K562 (cell line): Measurements from ENCODE around the gene ZBTB8A. TPM values are rescaled to one million over a fixed set of nuclear protein-coding genes. Genes with fewer than 3 reads are reported as not detected.

Experiments
- ETV1 ChIP-seq: fragments of 450-650 bp; conservative IDR thresholded peaks from 2 replicates; pipeline ENCODE4 v1.6.1; 2016; ENCODE audit warnings: missing genetic modification characterization, control low read depth, low read depth, missing compliant biosample characterization
- FOXJ3 ChIP-seq: sonication (generic); formaldehyde crosslinking; IDR thresholded peaks from 2 replicates; pipeline ENCODE4 v1.4.0; 2020; ENCODE audit warnings: mild to moderate bottlenecking, missing genetic modification reagents
- MEF2D ChIP-seq: conservative IDR thresholded peaks from 2 replicates; pipeline ENCODE4 v1.6.1; 2016; ENCODE audit warnings: low read depth, missing genetic modification characterization, missing compliant biosample characterization
- MTA1 ChIP-seq: fragments of 450-650 bp; IDR thresholded peaks from 2 replicates; pipeline ENCODE4 v1.6.1; 2017; ENCODE audit warnings: borderline replicate concordance
- NR0B1 ChIP-seq: fragments of 450-650 bp; IDR thresholded peaks from one replicate; pipeline ENCODE4 v1.6.1; 2018; ENCODE audit warnings: mild to moderate bottlenecking, moderate library complexity; ENCODE audit not compliant: partially characterized antibody
- TCF15 ChIP-seq: fragments of 250-450 bp; sonication (Bioruptor Pico); IDR thresholded peaks from 2 replicates; pipeline ENCODE4 v1.8.0; 2022; ENCODE audit warnings: moderate library complexity, mild to moderate bottlenecking, inconsistent platforms
- TSC22D4 ChIP-seq: fragments of 450-650 bp; IDR thresholded peaks from 2 replicates; pipeline ENCODE4 v1.6.1; 2016; ENCODE audit warnings: missing genetic modification characterization, missing biosample characterization, control low read depth
- YY1 ChIP-seq, 3 experiments: IDR thresholded peaks; 2 replicates each; pipeline ENCODE4 v1.6.1; 2011; ENCODE audit warnings: low read length in 2 of 3, mild to moderate bottlenecking in 2 of 3, moderate library complexity in 2 of 3, borderline replicate concordance in 1 of 3, control low read depth in 1 of 3, low read depth in 1 of 3; ENCODE audit not compliant: insufficient read depth in 3 of 3, insufficient replicate concordance in 2 of 3, control insufficient read depth in 1 of 3, insufficient read length in 1 of 3; ENCODE audit errors: extremely low read depth in 1 of 3
- ZBTB40 ChIP-seq, 2 experiments: fragments of 450-650 bp in 1 of 2; sonication (generic) in 1 of 2; formaldehyde crosslinking in 1 of 2; IDR thresholded peaks; 2 replicates each; pipeline versions ENCODE4 v1.7.1 to v1.9.0; 2016 to 2022; ENCODE audit warnings: inconsistent platforms in 1 of 2, mild to moderate bottlenecking in 1 of 2, missing genetic modification reagents in 1 of 2
- ZFPM2 ChIP-seq: fragments of 250-450 bp; sonication (Bioruptor Pico); IDR thresholded peaks from 2 replicates; pipeline ENCODE4 v1.5.1; 2022; ENCODE audit warnings: mild to moderate bottlenecking
- ZNF79 ChIP-seq: fragments of 250-450 bp; sonication (Bioruptor Pico); IDR thresholded peaks from 2 replicates; pipeline ENCODE4 v1.4.0; 2020; ENCODE audit warnings: low read depth, mild to moderate bottlenecking, moderate library complexity
- ZSCAN32 ChIP-seq: fragments of 450-650 bp; formaldehyde crosslinking; IDR thresholded peaks from 2 replicates; pipeline ENCODE4 v1.4.0; 2020; ENCODE audit warnings: mild to moderate bottlenecking, moderate library complexity
- polyA plus RNA-seq, 8 experiments: library from polyadenylated mRNA; depleted of rRNA in 4 of 8; stranded (reverse) in 5 of 8; unstranded in 3 of 8; fragments of >200 nt; fragmentation: Nextera tagmentation in 2 of 8; fragmentation: Illumina TruSeq in 1 of 8; extraction: Ambion mirVana in 2 of 8; extraction: Trizol in 1 of 8; gene quantifications; 2 replicates each; pipeline versions ENCODE4 v1.2.1 to v1.2.3, GENCODE V29; 2011 to 2014; ENCODE audit warnings: inconsistent platforms in 1 of 8, missing spikeins in 1 of 8
- total RNA-seq, 7 experiments: library from RNA; depleted of rRNA in 6 of 7; stranded (reverse); fragments of >200 nt in 6 of 7; fragmentation: Illumina TruSeq in 2 of 7; extraction: Trizol in 2 of 7; gene quantifications; 2 replicates each; pipeline versions ENCODE4 v1.2.1 to v1.2.3, GENCODE V29; 2011 to 2021; ENCODE audit warnings: low replicate concordance in 1 of 7

ZBTB8A gene
- total and polyA plus RNA-seq, 9 of the 15 experiments (the other 6 are each of a cell fraction or from before 2014, with no cell fraction given), result 0.01 to 0.64 (median 0.09) TPM

- TF ChIP-seq ZBTB40 (IDR thresholded peaks at IDR 0.05) (no peak), ZBTB40 (CRISPR knock-in tag; IDR thresholded peaks at IDR 0.05) (no peak), FOXJ3 (CRISPR knock-in tag) (no peak), ZFPM2 (CRISPR knock-in tag) (no peak), YY1 (IDR thresholded peaks at IDR 0.05; ENCODE audit: borderline replicate concordance in 1 of 3, control insufficient read depth in 1 of 3, extremely low read depth in 1 of 3, insufficient read depth in 3 of 3, insufficient read length in 1 of 3, insufficient replicate concordance in 2 of 3, low read depth in 1 of 3, low read length in 2 of 3) (peak; percentile 50 to 92 (median 89)), MEF2D (tag) (no peak), ETV1 (no peak), ZSCAN32 (CRISPR knock-in tag) (no peak), MTA1 (no peak), NR0B1 (no peak), TSC22D4 (tag) (no peak), TCF15 (CRISPR knock-in tag) (no peak), ZNF79 (CRISPR knock-in tag) (no peak)
Measured at GRCh38 chr1:32500387-32501209, 38.6 kb upstream of the ZBTB8A start (continued).
